ENCODE measurements around the gene PRR15L. TPM values are rescaled to one million over a fixed set of nuclear protein-coding genes. Genes with fewer than 3 reads are reported as not detected.
"Not testable (repeated sequence)": the region's sequence is repeated elsewhere in the genome, so short reads cannot be mapped to it uniquely, and the experiment has no call there.

Gene PRR15L
- total and polyA plus RNA-seq, 8 donors: 28.2 to 56.2 (median 40.8) TPM

DNA sequence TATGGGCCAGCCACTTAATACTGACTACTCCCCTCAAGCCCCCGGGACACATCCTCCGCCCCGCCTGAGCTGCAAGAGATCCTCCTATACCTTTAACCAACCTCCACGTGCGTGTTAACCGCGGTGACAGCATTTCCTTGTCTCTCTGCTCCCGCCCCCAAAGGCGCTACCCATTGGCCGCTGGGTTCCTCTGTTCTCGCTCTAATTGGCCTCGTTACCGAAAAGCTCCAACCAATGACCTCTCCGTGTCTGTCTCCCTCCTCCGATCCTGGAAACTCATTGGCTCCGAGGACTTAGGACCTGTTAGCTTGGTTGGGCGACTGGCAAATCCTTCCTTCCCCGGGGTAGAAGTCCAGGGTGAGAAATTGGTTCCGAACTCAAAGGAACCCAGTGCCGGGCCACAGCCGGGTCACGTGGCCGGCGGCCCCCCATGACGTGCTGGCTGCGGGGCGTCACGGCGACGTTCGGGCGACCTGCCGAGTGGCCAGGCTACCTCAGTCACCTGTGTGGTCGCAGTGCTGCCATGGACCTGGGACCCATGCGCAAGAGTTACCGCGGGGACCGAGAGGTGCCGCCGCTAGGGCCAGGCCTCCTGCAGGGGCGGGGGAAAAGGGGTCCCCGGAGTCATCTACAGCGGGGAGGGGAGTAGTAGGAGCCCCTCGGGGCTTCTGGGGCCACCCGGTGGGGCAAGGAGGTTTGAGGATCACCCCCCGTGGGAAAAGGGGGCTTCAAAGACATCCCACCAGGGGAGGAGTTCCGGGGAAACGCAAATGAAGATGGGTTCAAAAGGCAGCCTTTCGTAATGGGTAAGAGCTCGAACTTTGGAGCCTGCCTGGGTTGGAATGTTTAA lies 16.2 kb downstream of the PRR15L start, which contains the start of gene PNPO:
Gene PNPO (plus strand): TSS at position 326 of the 850 bp plus-strand sequence. CDS start 105 bp downstream, at position 431.
- peak; percentile 81 to 95 (median 94) for DNase-seq
- no peaks in the 10 kb centered on the region for H3K9me3 ChIP-seq
- intact Hi-C loops (cut with DNase I): loop anchor here in 1 of 2 donors (10.0 kb wide), 1 partner anchor 73 kb away; no protein-coding TSS in a partner anchor
- ATAC-seq: peak; percentile 99
- peaks cover 0 to 18% of the 10 kb centered on the region in 2 donors for H3K36me3 ChIP-seq
- peak within 1 kb of the TSS; percentile 53 to 85 for H3K27ac ChIP-seq
- no peaks in the 10 kb centered on the region for H3K27me3 ChIP-seq
- H3K4me1 ChIP-seq: peaks cover 8 to 51% of the 10 kb centered on the region in 2 donors
- TF ChIP-seq CTCF (IDR thresholded peaks at IDR 0.05): no peak
- peak within 1 kb of the TSS; percentile 87 to 93 for H3K4me3 ChIP-seq

DNA sequence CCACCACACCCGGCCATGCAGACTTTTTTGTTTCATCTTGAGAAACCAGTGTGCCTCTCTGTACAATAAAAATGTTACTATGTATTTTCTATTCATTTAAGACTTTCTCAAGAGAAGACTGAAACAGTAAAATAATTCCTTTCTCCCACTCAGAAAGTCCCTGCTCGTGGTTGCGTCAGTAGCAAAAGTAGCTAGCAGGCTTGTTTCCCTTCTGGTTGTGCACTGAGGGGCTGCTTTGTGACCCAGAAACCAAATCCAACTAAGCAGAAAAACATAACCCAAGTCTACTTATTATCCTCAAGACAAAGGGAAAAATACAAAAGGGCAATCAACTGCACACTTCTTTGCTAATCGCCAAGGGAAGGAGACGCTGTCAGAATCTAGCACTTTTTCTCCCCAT lies 19.7 kb downstream of the PRR15L start:
- intact Hi-C loops (cut with DNase I): no loop called here
- peaks cover 8 to 24% of the 10 kb centered on the region in 2 donors for H3K4me1 ChIP-seq
- no peaks in the 10 kb centered on the region for H3K27me3 ChIP-seq
- no peak for TF ChIP-seq CTCF (IDR thresholded peaks at IDR 0.05)
- DNase-seq (no peak), ATAC-seq (no peak)
- H3K4me3 ChIP-seq: no peak overlapping the region
- H3K9me3 ChIP-seq: no peaks in the 10 kb centered on the region
- no peak overlapping the region for H3K27ac ChIP-seq
- no peaks in the 10 kb centered on the region for H3K36me3 ChIP-seq

DNA sequence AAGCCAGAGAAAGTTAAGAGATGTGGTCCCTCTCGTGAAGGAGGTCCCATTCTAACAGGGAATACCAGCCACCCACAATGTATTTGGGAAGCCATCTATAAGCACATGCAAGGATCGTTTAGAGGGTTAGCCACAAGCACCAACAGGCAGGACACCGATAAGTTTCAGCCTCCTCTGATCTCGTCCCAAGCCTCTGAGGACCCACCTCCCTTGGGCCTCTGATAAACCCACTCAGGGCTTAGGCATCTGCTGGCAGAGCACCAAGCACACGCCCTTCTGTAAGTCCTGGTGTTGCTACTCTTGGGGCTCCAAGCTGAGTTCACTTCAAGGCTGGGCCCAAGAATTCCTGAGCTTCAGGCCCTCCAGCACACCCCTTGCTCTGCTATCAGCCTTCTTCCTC lies 21.7 kb downstream of the PRR15L start:
- H3K36me3 ChIP-seq: no peaks in the 10 kb centered on the region
- no peak for TF ChIP-seq CTCF (IDR thresholded peaks at IDR 0.05)
- H3K4me1 ChIP-seq: peaks cover 0 to 7% of the 10 kb centered on the region in 2 donors
- intact Hi-C loops (cut with DNase I): no loop called here
- no peak overlapping the region for H3K27ac ChIP-seq
- no peaks in the 10 kb centered on the region for H3K9me3 ChIP-seq
- H3K27me3 ChIP-seq: no peaks in the 10 kb centered on the region
- no peak overlapping the region for H3K4me3 ChIP-seq
- peak; percentile 52 for ATAC-seq
- DNase-seq: no peak

- DNase-seq; H3K4me3 ChIP-seq; H3K27ac ChIP-seq; intact Hi-C loops (cut with DNase I); H3K9me3 ChIP-seq; H3K27me3 ChIP-seq; H3K36me3 ChIP-seq; H3K4me1 ChIP-seq; ATAC-seq: not testable (repeated sequence)
Measured at GRCh38 chr17:47935468-47935867, 22.2 kb downstream of the PRR15L start.

- TF ChIP-seq CTCF (IDR thresholded peaks at IDR 0.05): no peak
- Histone ChIP-seq H3K4me1 (no peaks in the 10 kb centered on the region), H3K27me3 (no peaks in the 10 kb centered on the region), H3K4me3 (no peak overlapping the region), H3K27ac (no peak overlapping the region), H3K9me3 (no peaks in the 10 kb centered on the region), H3K36me3 (peaks cover 0 to 5% of the 10 kb centered on the region in 2 donors)
- intact Hi-C loops (cut with DNase I): no loop called here
- no peak for DNase-seq
- no peak for ATAC-seq
Measured at GRCh38 chr17:47934856-47935255, 22.8 kb downstream of the PRR15L start.

All from left lung (tissue), 10 donors.